Lower leg skin (tissue), 4 donors: ENCODE measurements around the gene BTD. TPM values are rescaled to one million over a fixed set of nuclear protein-coding genes. Genes with fewer than 3 reads are reported as not detected.

Experiments used
- DNase-seq, 2 donors: peaks; one replicate each; pipeline ENCODE4 v3.0.0-alpha.2; 2019; ENCODE audit warnings: low spot score in 2 of 2
- H3K4me3 ChIP-seq: fragments of 200-600 bp; sonication (generic); 2 replicates; pipeline ENCODE4 v1.5.1; 2017; ENCODE audit warnings: mild to moderate bottlenecking, low read depth; ENCODE audit not compliant: poor library complexity, severe bottlenecking
- CTCF ChIP-seq, 3 donors: fragments of 450-650 bp; IDR thresholded peaks; one replicate each; pipeline ENCODE4 v1.5.1; 2016; ENCODE audit warnings: antibody characterized with exemption in 3 of 3, mild to moderate bottlenecking in 3 of 3, moderate library complexity in 2 of 3
- POLR2A ChIP-seq, 2 donors: fragments of 450-650 bp; IDR thresholded peaks; one replicate each; pipeline ENCODE4 v1.6.1; 2016 to 2017; ENCODE audit warnings: antibody characterized with exemption in 2 of 2, mild to moderate bottlenecking in 1 of 2, moderate library complexity in 1 of 2
- WGBS, 2 donors: methylation state at CpG; one replicate each; pipeline ENCODE4 v1.1.5; 2018; 5-methylcytosine and 5-hydroxymethylcytosine counted together
- intact Hi-C: fragments of 100-400 bp; cut with DNase I; formaldehyde crosslinking; loops from one replicate; pipeline ENCODE4 v1.15.0; 2023; ENCODE audit warnings: low total_unique reads
- total RNA-seq, 4 donors: library from RNA; depleted of rRNA; stranded (reverse); fragments of >200 nt; gene quantifications; one replicate each; pipeline ENCODE4 v1.1.0, GENCODE V29; 2016

Gene BTD
- total RNA-seq, 4 donors from 2014 or later, result 18.1 to 24.6 (median 21.4) TPM

GRCh38 chr3:15558581-15558980 lies 43.0 kb upstream of the BTD start:
- DNase-seq, result no peak
- TF ChIP-seq POLR2A (IDR thresholded peaks at IDR 0.05), result no peak
- no peak for TF ChIP-seq CTCF (IDR thresholded peaks at IDR 0.05)
- H3K4me3 ChIP-seq, result no peak overlapping the region
- 83 to 95% methylated on average over 9 of the region's 9 CpGs for WGBS, 2 donors
- intact Hi-C loops, result no loop called here

- TF ChIP-seq CTCF (IDR thresholded peaks at IDR 0.05) (no peak), POLR2A (IDR thresholded peaks at IDR 0.05) (no peak)
- intact Hi-C loops, result no loop called here
- WGBS, 2 donors, result 65 to 73% methylated on average over 5 of the region's 5 CpGs
- no peak for DNase-seq
- no peak overlapping the region for H3K4me3 ChIP-seq
These were observed 39.0 kb upstream of the BTD start for GRCh38 chr3:15562560-15562959.

- no peak for TF ChIP-seq POLR2A (IDR thresholded peaks at IDR 0.05)
- TF ChIP-seq CTCF (IDR thresholded peaks at IDR 0.05), result no peak
- DNase-seq, result no peak
- H3K4me3 ChIP-seq, result no peak overlapping the region
- intact Hi-C loops, result no loop called here
- 57 to 79% methylated on average over 1 of the region's 1 CpG for WGBS, 2 donors
These were observed 38.4 kb upstream of the BTD start for GRCh38 chr3:15563190-15563589.

- intact Hi-C loops, result no loop called here
- no peak overlapping the region for H3K4me3 ChIP-seq
- DNase-seq, result no peak
- WGBS, 2 donors, result 91% methylated on average over 4 of the region's 4 CpGs
- TF ChIP-seq CTCF (IDR thresholded peaks at IDR 0.05), result no peak
- TF ChIP-seq POLR2A (IDR thresholded peaks at IDR 0.05), result no peak
These were observed 29.4 kb upstream of the BTD start for GRCh38 chr3:15572138-15572537.

GRCh38 chr3:15575446-15575845 lies 26.1 kb upstream of the BTD start:
- WGBS, 2 donors, result 97 to 99% methylated on average over 5 of the region's 5 CpGs
- H3K4me3 ChIP-seq, result no peak overlapping the region
- intact Hi-C loops, result no loop called here
- no peak for DNase-seq
- no peak for TF ChIP-seq CTCF (IDR thresholded peaks at IDR 0.05)
- no peak for TF ChIP-seq POLR2A (IDR thresholded peaks at IDR 0.05)

GRCh38 chr3:15576475-15576874 lies 25.1 kb upstream of the BTD start:
- no peak for DNase-seq
- intact Hi-C loops, result no loop called here
- no peak for TF ChIP-seq POLR2A (IDR thresholded peaks at IDR 0.05)
- TF ChIP-seq CTCF (IDR thresholded peaks at IDR 0.05), result no peak
- 86% methylated on average over 3 of the region's 3 CpGs for WGBS, 2 donors
- H3K4me3 ChIP-seq, result no peak overlapping the region
